Mesodermal cell (in vitro differentiated cells): ENCODE data around the gene GABARAP.

Experiments used
- H3K27ac ChIP-seq: 2 replicates; pipeline ENCODE4 v1.7.0; 2013; ENCODE audit warnings: mild to moderate bottlenecking, low read depth, low read length, moderate library complexity; ENCODE audit not compliant: severe bottlenecking
- H3K36me3 ChIP-seq: 2 replicates; pipeline ENCODE4 v1.7.1; 2013; ENCODE audit warnings: mild to moderate bottlenecking, low read length, moderate library complexity; ENCODE audit not compliant: control insufficient read depth, insufficient read depth
- H3K4me1 ChIP-seq: one replicate; pipeline ENCODE4 v1.7.1; 2013; ENCODE audit warnings: mild to moderate bottlenecking, low read length; ENCODE audit not compliant: insufficient read depth, control insufficient read depth, poor library complexity, severe bottlenecking
- H3K4me3 ChIP-seq: 2 replicates; pipeline ENCODE4 v1.7.0; 2013; ENCODE audit warnings: low read length, control low read depth, mild to moderate bottlenecking; ENCODE audit not compliant: insufficient read depth, poor library complexity, severe bottlenecking; ENCODE audit errors: extremely low read depth
- H3K9me3 ChIP-seq: 2 replicates; pipeline ENCODE4 v1.7.1; 2013; ENCODE audit warnings: mild to moderate bottlenecking, low read length, moderate library complexity; ENCODE audit not compliant: control insufficient read depth
- WGBS, 2 experiments: methylation state at CpG; one replicate each; pipeline ENCODE4 v1.1.5; 2013; ENCODE audit warnings: missing lambda C conversion rate in 2 of 2; ENCODE audit not compliant: insufficient coverage in 2 of 2; 5-methylcytosine and 5-hydroxymethylcytosine counted together

Gene GABARAP

DNA sequence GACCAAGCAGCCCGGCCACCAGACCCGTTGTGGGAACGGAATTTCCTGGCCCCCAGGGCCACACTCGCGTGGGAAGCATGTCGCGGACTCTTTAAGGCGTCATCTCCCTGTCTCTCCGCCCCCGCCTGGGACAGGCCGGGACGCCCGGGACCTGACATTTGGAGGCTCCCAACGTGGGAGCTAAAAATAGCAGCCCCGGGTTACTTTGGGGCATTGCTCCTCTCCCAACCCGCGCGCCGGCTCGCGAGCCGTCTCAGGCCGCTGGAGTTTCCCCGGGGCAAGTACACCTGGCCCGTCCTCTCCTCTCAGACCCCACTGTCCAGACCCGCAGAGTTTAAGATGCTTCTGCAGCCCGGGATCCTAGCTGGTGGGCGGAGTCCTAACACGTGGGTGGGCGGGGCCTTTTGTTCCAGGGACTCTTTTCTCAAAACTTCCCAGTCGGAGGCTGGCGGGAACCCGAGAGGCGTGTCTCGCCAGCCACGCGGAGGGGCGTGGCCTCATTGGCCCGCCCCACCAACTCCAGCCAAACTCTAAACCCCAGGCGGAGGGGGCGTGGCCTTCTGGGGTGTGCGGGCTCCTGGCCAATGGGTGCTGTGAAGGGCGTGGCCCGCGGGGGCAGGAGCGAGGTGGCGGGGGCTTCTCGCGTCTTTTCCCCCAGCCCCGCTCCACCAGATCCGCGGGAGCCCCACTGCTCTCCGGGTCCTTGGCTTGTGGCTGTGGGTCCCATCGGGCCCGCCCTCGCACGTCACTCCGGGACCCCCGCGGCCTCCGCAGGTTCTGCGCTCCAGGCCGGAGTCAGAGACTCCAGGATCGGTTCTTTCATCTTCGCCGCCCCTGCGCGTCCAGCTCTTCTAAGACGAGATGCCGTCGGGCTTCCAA lies 39.1 kb upstream of the GABARAP start, which contains the start of gene SLC2A4:
SLC2A4 (plus strand) TSS at position 645 of the 879 bp plus-strand sequence; CDS start at position 862, 217 bp downstream.
- H3K27ac ChIP-seq, result peak within 1 kb of the TSS; percentile 50
- H3K9me3 ChIP-seq, result no peaks in the 10 kb centered on the region
- no peaks in the 10 kb centered on the region for H3K36me3 ChIP-seq
- H3K4me3 ChIP-seq, result peak within 1 kb of the TSS; percentile 46
- H3K4me1 ChIP-seq, result peaks cover 3% of the 10 kb centered on the region
- WGBS, 2 experiments, result 0% methylated on average over 55 to 63 of the region's 71 CpGs

DNA sequence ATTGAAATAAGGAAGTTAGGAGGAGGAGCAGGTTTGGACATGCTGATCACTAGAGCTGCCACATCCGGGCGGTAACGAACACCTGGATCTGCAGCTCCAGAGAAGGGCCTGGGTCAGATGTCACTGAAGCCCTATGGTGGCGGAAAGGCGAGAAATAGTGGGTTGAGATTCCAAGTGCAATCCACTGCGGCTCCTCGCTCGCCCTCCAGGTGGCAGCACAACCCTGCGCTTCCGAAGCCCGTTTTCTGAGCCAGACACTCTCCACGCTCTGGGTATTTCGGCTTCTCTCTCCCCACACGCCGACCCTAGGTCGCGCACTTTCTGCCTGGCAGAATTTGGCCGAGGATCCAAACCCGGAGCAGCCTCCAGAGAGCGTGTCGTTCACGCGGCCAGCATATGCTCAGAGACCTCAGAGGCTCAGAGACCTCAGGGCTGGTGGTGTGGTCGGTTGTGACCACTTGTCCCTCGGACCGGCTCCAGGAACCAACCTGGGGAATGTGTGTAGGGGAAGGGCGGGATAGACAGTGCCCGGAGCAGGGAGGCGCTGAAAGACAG lies 38.3 kb upstream of the GABARAP start:
- H3K9me3 ChIP-seq, result no peaks in the 10 kb centered on the region
- H3K4me3 ChIP-seq, result peak overlapping the region; percentile 46
- peak overlapping the region; percentile 50 for H3K27ac ChIP-seq
- 1 to 3% methylated on average over 18 to 26 of the region's 29 CpGs for WGBS, 2 experiments
- H3K36me3 ChIP-seq, result no peaks in the 10 kb centered on the region
- H3K4me1 ChIP-seq, result peaks cover 3% of the 10 kb centered on the region

GRCh38 chr17:7279448-7279847 lies 37.2 kb upstream of the GABARAP start:
- WGBS, 2 experiments, result 87 to 94% methylated on average over 5 of the region's 8 CpGs
- no peak overlapping the region for H3K27ac ChIP-seq
- no peaks in the 10 kb centered on the region for H3K36me3 ChIP-seq
- peaks cover 3% of the 10 kb centered on the region for H3K4me1 ChIP-seq
- no peak overlapping the region for H3K4me3 ChIP-seq
- no peaks in the 10 kb centered on the region for H3K9me3 ChIP-seq

GRCh38 chr17:7266784-7267183 lies 24.5 kb upstream of the GABARAP start:
- H3K27ac ChIP-seq, result no peak overlapping the region
- H3K9me3 ChIP-seq, result no peaks in the 10 kb centered on the region
- no peak overlapping the region for H3K4me3 ChIP-seq
- peaks cover 7% of the 10 kb centered on the region for H3K4me1 ChIP-seq
- no peaks in the 10 kb centered on the region for H3K36me3 ChIP-seq
- WGBS, 2 experiments, result no CpG with 5 or more reads among the region's 1 CpG

DNA sequence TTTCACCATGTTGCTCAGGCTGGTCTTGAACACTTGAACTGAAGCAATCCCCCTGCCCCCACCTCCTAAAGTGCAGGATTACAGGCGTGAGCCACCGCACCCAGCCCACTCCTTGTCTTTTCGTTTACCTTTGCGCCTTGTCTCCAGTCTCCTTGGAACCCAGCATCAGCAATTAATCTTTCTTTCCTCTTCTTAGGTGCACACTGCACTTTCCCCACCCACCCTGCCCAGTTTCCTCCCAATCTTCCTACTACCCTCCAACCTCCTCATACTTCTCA lies 21.5 kb upstream of the GABARAP start:
- WGBS, 2 experiments, result 63 to 67% methylated on average over 4 of the region's 4 CpGs
- H3K4me1 ChIP-seq, result peaks cover 7% of the 10 kb centered on the region
- no peaks in the 10 kb centered on the region for H3K9me3 ChIP-seq
- no peak overlapping the region for H3K27ac ChIP-seq
- H3K4me3 ChIP-seq, result no peak overlapping the region
- peaks cover 15% of the 10 kb centered on the region for H3K36me3 ChIP-seq

DNA sequence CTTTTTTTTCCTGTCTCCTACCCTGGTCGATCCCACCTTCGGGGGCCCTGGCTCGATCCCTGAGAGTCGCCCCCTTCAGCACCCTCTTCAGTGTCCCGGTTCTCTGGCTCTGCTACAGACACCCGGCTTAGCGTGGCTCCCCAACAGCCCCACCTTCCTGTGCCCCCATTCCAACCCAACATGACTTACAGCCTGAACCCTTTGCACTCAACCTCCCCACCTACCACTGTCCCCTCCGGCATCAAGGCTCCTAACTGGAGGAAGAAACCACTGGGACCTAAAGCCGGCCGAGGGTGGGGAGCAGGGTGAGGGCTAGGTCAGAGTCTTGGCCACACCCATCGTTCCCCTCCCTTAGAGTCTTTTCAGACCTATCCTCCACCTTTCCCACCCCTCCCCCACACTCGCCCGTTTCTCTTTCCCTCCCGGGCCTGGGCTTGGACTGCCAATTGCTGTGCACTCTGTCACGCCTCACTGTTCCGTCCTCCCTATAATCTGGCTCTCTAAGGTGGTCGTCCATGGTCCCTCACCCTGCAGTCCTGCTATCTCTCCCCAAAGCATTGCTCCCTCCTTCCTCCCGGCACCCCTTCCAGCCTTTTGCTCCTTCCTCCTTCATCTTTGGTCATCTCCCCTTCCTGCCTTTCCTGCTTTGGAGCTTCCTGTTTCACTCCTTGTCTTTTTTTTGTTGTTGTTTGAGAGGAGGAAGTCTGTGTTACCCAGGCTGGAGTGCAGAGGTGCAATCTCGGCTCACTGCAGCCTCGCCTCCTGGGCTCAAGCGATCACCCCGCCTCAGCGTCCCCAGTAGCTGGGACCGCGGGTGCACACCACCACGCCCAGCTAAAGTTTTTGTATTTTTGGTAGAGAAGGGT lies 20.9 kb upstream of the GABARAP start:
- Histone ChIP-seq H3K27ac (no peak overlapping the region), H3K36me3 (peaks cover 20% of the 10 kb centered on the region), H3K9me3 (no peaks in the 10 kb centered on the region), H3K4me1 (peaks cover 7% of the 10 kb centered on the region), H3K4me3 (peak overlapping the region; percentile 37)
- 20% methylated on average over 16 to 21 of the region's 26 CpGs for WGBS, 2 experiments

DNA sequence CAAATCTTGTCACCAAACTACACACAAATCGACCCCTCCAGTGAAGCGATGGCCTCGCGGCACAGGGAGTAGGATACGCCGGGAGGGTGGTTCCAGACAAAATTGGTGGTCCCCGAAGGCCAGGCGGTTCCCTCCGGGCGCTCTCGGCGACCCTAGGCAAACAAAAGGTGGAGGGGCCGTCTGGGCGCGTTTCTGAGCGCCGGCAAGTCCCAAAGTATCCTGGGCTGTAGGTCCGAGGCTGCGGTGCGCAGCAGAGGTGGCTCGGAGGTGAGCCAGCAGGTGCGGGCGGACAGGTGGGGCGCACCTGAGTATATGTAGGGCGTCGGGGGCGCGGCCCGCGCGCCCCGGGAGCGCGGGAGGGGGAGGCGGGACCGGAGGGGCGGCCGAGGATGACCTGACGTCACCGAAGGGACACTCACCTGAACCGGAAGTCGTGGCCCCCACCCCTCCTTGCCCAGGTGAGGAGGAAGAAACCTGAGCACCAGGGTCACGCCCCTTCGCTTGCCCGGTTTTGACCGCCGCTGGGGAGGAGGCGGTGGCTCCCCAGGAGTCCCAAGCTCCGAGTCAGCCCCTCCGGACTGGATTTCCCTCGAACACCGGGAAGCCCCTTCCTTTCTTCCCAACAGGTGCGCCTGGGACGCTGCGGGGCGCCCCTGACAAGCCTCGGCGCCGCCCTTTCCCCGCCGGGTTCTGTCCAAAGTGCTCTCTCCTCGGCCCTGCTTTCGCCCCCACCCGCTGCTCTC lies 20.1 kb upstream of the GABARAP start, which contains the start of gene CLDN7:
CLDN7 (minus strand) TSS at position 287 of the 743 bp plus-strand sequence. CDS start 435 bp downstream, outside the sequence.
- no peaks in the 10 kb centered on the region for H3K9me3 ChIP-seq
- H3K4me3 ChIP-seq, result peak within 1 kb of the TSS; percentile 37
- 5 to 6% methylated on average over 39 to 64 of the region's 64 CpGs for WGBS, 2 experiments
- H3K27ac ChIP-seq, result no peak within 1 kb of the TSS
- peaks cover 27% of the 10 kb centered on the region for H3K36me3 ChIP-seq
- peaks cover 7% of the 10 kb centered on the region for H3K4me1 ChIP-seq

DNA sequence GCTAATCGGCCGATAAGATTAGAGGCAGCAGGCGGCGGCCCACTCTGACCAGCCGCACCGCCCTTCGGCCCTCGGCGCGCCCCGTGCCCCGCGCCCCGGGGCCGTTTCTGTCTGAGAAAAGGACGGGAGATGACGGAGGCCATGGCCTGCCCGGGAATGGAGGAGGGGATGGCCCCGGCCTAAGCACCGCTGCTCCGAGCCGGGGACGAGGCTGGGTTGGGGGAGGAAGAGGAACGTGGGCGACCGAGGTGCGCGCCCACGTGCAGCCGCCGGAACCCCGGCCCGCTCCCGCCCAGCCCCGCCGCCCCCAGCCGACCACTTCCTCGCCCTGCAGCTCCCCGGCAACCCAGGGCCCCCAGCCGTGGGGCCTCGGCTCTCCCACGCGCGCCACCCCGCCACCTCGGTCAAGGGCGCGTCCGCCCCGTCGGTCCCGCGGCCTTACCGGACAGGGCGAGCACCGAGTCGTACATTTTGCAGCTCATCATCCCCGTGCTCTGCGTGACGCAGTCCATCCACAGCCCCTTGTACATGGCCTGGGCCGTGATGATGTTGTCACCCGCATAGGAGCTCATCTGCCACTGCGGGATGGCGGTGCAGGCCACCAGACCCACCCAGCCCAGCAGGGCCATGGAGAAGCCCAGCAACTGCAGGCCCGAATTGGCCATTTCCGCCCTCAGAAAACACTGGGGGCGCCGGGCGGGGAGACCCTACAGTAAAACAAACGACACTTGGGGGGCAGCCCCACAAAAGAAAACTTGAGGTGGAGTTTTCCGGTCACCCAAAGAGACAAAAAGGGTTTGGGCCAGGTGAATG lies 19.3 kb upstream of the GABARAP start:
- Histone ChIP-seq H3K9me3 (no peaks in the 10 kb centered on the region), H3K4me3 (peak overlapping the region; percentile 37), H3K27ac (no peak overlapping the region), H3K36me3 (peaks cover 35% of the 10 kb centered on the region), H3K4me1 (peaks cover 7% of the 10 kb centered on the region)
- WGBS, 2 experiments, result 11 to 22% methylated on average over 54 to 55 of the region's 71 CpGs

GRCh38 chr17:7260651-7261378 lies 18.6 kb upstream of the GABARAP start:
- Histone ChIP-seq H3K36me3 (peaks cover 42% of the 10 kb centered on the region), H3K4me3 (peak overlapping the region; percentile 37), H3K9me3 (no peaks in the 10 kb centered on the region), H3K27ac (no peak overlapping the region), H3K4me1 (peaks cover 7% of the 10 kb centered on the region)
- WGBS, 2 experiments, result 18 to 20% methylated on average over 43 to 44 of the region's 54 CpGs
